ENCODE results near the gene MTG2. TPM values are rescaled to one million over a fixed set of nuclear protein-coding genes. Genes with fewer than 3 reads are reported as not detected.

MTG2 gene
- total and polyA plus RNA-seq, 2 of the 8 experiments (the other 6 are each of a cell fraction or from before 2014, with no cell fraction given) = 14.4 to 22.8 TPM

DNA sequence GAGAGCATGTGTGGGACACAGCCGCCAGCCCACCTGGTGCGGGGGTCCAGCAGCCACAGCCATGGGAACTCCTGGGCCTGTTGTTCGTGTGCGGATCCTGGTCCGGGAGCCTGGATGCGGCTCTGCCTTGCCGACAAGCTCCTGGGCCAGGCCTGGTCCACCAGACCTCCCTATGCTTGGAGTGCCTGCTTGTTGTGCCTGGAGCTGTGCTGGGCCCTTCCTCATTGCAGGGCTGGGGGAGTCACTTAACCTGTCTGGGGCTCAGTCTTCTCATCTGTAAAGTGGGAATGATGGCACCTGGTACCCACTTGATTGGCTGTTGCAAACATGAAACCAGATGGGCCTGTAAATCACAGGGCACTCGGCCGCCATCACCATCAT lies 52.9 kb downstream of the MTG2 start:
- Histone ChIP-seq H3K27me3 (replicated peaks in 1 of 4; ENCODE audit: control insufficient read depth in 3 of 4, extremely low read depth in 1 of 4, insufficient read depth in 3 of 4, low read length in 3 of 4) (0 out of 7 replicates have a peak, but pooled peaks cover 0 to 3% (median 0%) of the 10 kb centered on the region in 4 experiments), H2AFZ (ENCODE audit: low read length) (no peak overlapping the region), H3K4ac (replicated peaks; ENCODE audit: insufficient read length, low read depth, low read length) (no peak overlapping the region), H2BK12ac (ENCODE audit: low read depth, low read length) (no peak overlapping the region), H4K8ac (ENCODE audit: extremely low read depth, insufficient read depth, low read length) (no peak overlapping the region), H4K20me1 (replicated peaks in 1 of 2; ENCODE audit: control insufficient read depth in 1 of 2, insufficient read depth in 2 of 2, low read length in 2 of 2) (peaks cover 4 to 5% of the 10 kb centered on the region in 2 experiments), H3K18ac (ENCODE audit: extremely low read depth, low read length) (no peak overlapping the region), H3K9me3 (ENCODE audit: insufficient read depth in 2 of 2, low read depth in 1 of 2, low read length in 1 of 2) (peaks cover 0 to 2% of the 10 kb centered on the region in 2 experiments; a peak in 1 of 4 replicates), H3K79me1 (ENCODE audit: low read depth, low read length) (peaks cover 8% of the 10 kb centered on the region; the same call in 1 of the 2 replicates), H3K14ac (ENCODE audit: insufficient read length) (no peak overlapping the region), H3K36me3 (ENCODE audit: control insufficient read depth in 2 of 4, insufficient read depth in 4 of 4, low read length in 3 of 4) (no peaks in the 10 kb centered on the region), H3K23me2 (ENCODE audit: low read depth, low read length) (peaks cover 2% of the 10 kb centered on the region; the same call in 1 of the 2 replicates), H2BK20ac (ENCODE audit: low read length) (no peak overlapping the region), H2BK5ac (ENCODE audit: low read depth, low read length) (no peak overlapping the region), H3K9ac (replicated peaks in 1 of 4; ENCODE audit: extremely low read depth in 1 of 4, low read depth in 3 of 4, low read length in 3 of 4) (no peak overlapping the region), H3K4me2 (ENCODE audit: insufficient read depth in 1 of 2, low read depth in 2 of 2, low read length in 2 of 2) (no peak overlapping the region), H2BK120ac (replicated peaks; ENCODE audit: low read depth, low read length) (no peak overlapping the region), H3K4me3 (ENCODE audit: extremely low read depth in 1 of 4, insufficient read depth in 2 of 4, low read depth in 3 of 4, low read length in 4 of 4) (no peak overlapping the region), H2AK5ac (ENCODE audit: low read depth, low read length) (no peak overlapping the region), H3K23ac (ENCODE audit: insufficient read length) (no peak overlapping the region), H3K56ac (replicated peaks; ENCODE audit: insufficient read length, low read depth, low read length) (no peak overlapping the region), H3K27ac (ENCODE audit: low read depth, low read length) (no peak overlapping the region), H2BK15ac (ENCODE audit: low read length) (no peak overlapping the region), H3K4me1 (replicated peaks in 1 of 4; ENCODE audit: control insufficient read depth in 3 of 4, insufficient read depth in 4 of 4, low read length in 3 of 4) (peaks cover 0 to 9% (median 6%) of the 10 kb centered on the region in 4 experiments; a peak in 5 of 7 replicates), H4K5ac (ENCODE audit: insufficient read length, low read depth, low read length) (no peak overlapping the region), H4K91ac (replicated peaks; ENCODE audit: insufficient read length, low read length) (no peak overlapping the region), H3K79me2 (ENCODE audit: control insufficient read depth in 1 of 2, insufficient read depth in 2 of 2, low read length in 2 of 2) (peaks cover 6 to 19% of the 10 kb centered on the region in 2 experiments; a peak in 3 of 4 replicates)
- 90% methylated on average over 9 of the region's 9 CpGs; no CpG with 5 or more reads in 1 of the 2 experiments for WGBS, 2 experiments (ENCODE audit: extremely low coverage in 1 of 2, insufficient coverage in 1 of 2, insufficient read length in 1 of 2, insufficient replicate concordance in 2 of 2, low coverage in 1 of 2, low lambda C conversion rate in 2 of 2, missing lambda C conversion rate in 1 of 2)
- TF ChIP-seq TAF1 (IDR thresholded peaks at IDR 0.05; ENCODE audit: low read depth, low read length) = no peak
- peak; percentile 18; the same call in 1 of the 2 replicates for TF ChIP-seq KDM1A (IDR thresholded peaks at IDR 0.05; ENCODE audit: borderline replicate concordance, low read length)
- DNase-seq (ENCODE audit: low read depth in 1 of 2, low spot score in 2 of 2) (no peak), FAIRE-seq (no peak)
- ChIA-PET POLR2A (ENCODE audit: partially characterized antibody) (interaction anchor here (1.1 kb wide), 1 partner anchor 169 kb away, joined by 3 read pairs; no protein-coding TSS in a partner anchor), CTCF (ENCODE audit: partially characterized antibody) (interaction anchor here (0.6 to 1.8 kb wide), 4 partner anchors 9 to 123 kb away, joined by 3 to 5 read pairs (median 3); no protein-coding TSS in a partner anchor)
